Measurements from ENCODE around the gene PCDHGB3.
"Not testable (repeated sequence)": the region's sequence is repeated elsewhere in the genome, so short reads cannot be mapped to it uniquely, and the experiment has no call there.

PCDHGB3 gene

GRCh38 chr5:141392429-141393198, 22.6 kb downstream of the PCDHGB3 start, which contains the start of gene PCDHGA8:
Gene PCDHGA8 (plus strand): TSS chr5:141392633. CDS start chr5:141392814, 181 bp downstream.
- DNase-seq (ENCODE audit: low read depth, low spot score): no peak

- DNase-seq (ENCODE audit: low read depth, low spot score): no peak
These were observed 23.2 kb downstream of the PCDHGB3 start for GRCh38 chr5:141393267-141393666.

- DNase-seq (ENCODE audit: low read depth, low spot score): not testable (repeated sequence)
These were observed 24.6 kb downstream of the PCDHGB3 start for GRCh38 chr5:141394401-141395187.

- DNase-seq (ENCODE audit: low read depth, low spot score): not testable (repeated sequence)
These were observed 27.9 kb downstream of the PCDHGB3 start, which contains the start of gene PCDHGB5 for GRCh38 chr5:141397756-141398551. Gene PCDHGB5 (plus strand): TSS chr5:141397947. CDS start chr5:141398128, 181 bp downstream.

- no peak for DNase-seq (ENCODE audit: low read depth, low spot score)
These were observed 28.6 kb downstream of the PCDHGB3 start for GRCh38 chr5:141398608-141399007.

GRCh38 chr5:141399555-141400258, 29.7 kb downstream of the PCDHGB3 start:
- no peak for DNase-seq (ENCODE audit: low read depth, low spot score)

- DNase-seq (ENCODE audit: low read depth, low spot score): no peak
These were observed 32.7 kb downstream of the PCDHGB3 start, which contains the start of gene PCDHGA9 for GRCh38 chr5:141402553-141403243. Gene PCDHGA9 (plus strand): TSS chr5:141402778. CDS start chr5:141402953, 175 bp downstream.

GRCh38 chr5:141403387-141403786, 33.3 kb downstream of the PCDHGB3 start:
- no peak for DNase-seq (ENCODE audit: low read depth, low spot score)

GRCh38 chr5:141407790-141408505, 37.9 kb downstream of the PCDHGB3 start, which contains the start of gene PCDHGB6:
Gene PCDHGB6 (plus strand): TSS chr5:141408021. CDS start chr5:141408203, 182 bp downstream.
- DNase-seq (ENCODE audit: low read depth, low spot score): peak; percentile 82

- no peak for DNase-seq (ENCODE audit: low read depth, low spot score)
These were observed 39.7 kb downstream of the PCDHGB3 start for GRCh38 chr5:141409598-141410306.

GRCh38 chr5:141411575-141411974, 41.5 kb downstream of the PCDHGB3 start:
- no peak for DNase-seq (ENCODE audit: low read depth, low spot score)

- DNase-seq (ENCODE audit: low read depth, low spot score): peak; percentile 74
These were observed 43.0 kb downstream of the PCDHGB3 start, which contains the start of gene PCDHGA10 for GRCh38 chr5:141412854-141413539. Gene PCDHGA10 (plus strand): TSS chr5:141412987. CDS start chr5:141413176, 189 bp downstream.

GRCh38 chr5:141413540-141414069, 43.6 kb downstream of the PCDHGB3 start:
- peak; percentile 42 for DNase-seq (ENCODE audit: low read depth, low spot score)

GRCh38 chr5:141414548-141415274, 44.7 kb downstream of the PCDHGB3 start:
- not testable (repeated sequence) for DNase-seq (ENCODE audit: low read depth, low spot score)

GRCh38 chr5:141415275-141415618, 45.2 kb downstream of the PCDHGB3 start:
- not testable (repeated sequence) for DNase-seq (ENCODE audit: low read depth, low spot score)

GRCh38 chr5:141417494-141418172, 47.6 kb downstream of the PCDHGB3 start, which contains the start of gene PCDHGB7:
Gene PCDHGB7 (plus strand): TSS chr5:141417677. CDS start chr5:141417860, 183 bp downstream.
- peak; percentile 91 for DNase-seq (ENCODE audit: low read depth, low spot score)
